ENCODE results near the gene FHOD3. TPM values are rescaled to one million over a fixed set of nuclear protein-coding genes. Genes with fewer than 3 reads are reported as not detected.

FHOD3 gene
- total RNA-seq, 1 experiment from 2014 or later = 22.7 TPM

DNA sequence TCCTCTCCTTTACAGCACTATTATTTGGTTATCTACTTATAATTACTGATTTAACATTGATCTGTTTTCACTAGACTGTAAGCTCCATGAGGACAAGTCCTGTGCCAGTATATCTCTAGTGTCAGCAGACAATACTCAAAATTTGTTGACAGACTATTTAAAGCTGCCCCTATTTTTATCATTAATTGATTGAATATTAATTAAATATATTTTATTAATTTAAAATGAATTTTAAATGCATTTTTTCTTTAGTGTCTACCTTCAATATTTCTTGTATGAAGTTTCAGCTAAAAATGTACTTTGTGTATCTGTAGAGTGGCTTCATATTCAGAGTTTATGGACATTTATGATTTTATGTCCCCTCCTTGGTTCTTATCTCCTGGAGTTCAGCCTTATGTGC lies 26.4 kb upstream of the FHOD3 start:
- Histone ChIP-seq H3K9me3 (ENCODE audit: control insufficient read depth, insufficient read depth, low read depth, low read length) (no peaks in the 10 kb centered on the region), H3K36me3 (ENCODE audit: control insufficient read depth, insufficient read depth, low read length) (no peaks in the 10 kb centered on the region), H3K27ac (ENCODE audit: low read length) (no peak overlapping the region), H3K4me1 (ENCODE audit: control insufficient read depth, insufficient read depth, low read length) (no peaks in the 10 kb centered on the region), H3K4me3 (ENCODE audit: low read depth in 2 of 2, low read length in 2 of 2) (no peak overlapping the region), H3K27me3 (ENCODE audit: control insufficient read depth, insufficient read depth, low read length) (no peaks in the 10 kb centered on the region)
- ATAC-seq (no peak), DNase-seq (ENCODE audit: low read depth, low spot score) (no peak)
- no TSS peak for BruUV-seq (replicated peaks)
- POLR2A ChIA-PET = no interaction called here
- CTCF ChIA-PET = no interaction called here
- intact Hi-C loops (cut with micrococcal nuclease; ENCODE audit: unreplicated experiment) = no loop called here
- in situ Hi-C loops (cut with HindIII; ENCODE audit: low pct_unique_long_range_greater_than_20kb, low sequenced_read_pairs) = no loop called here
- TF ChIP-seq SIN3A (IDR thresholded peaks at IDR 0.05; ENCODE audit: borderline replicate concordance, insufficient read depth, low read depth, low read length) (no peak), TCF7L2 (IDR thresholded peaks at IDR 0.05; ENCODE audit: low read depth, low read length) (no peak), POLR2AphosphoS5 (IDR thresholded peaks at IDR 0.05; ENCODE audit: low read depth, low read length) (no peak)
- TF ChIP-seq, protein P1, sequence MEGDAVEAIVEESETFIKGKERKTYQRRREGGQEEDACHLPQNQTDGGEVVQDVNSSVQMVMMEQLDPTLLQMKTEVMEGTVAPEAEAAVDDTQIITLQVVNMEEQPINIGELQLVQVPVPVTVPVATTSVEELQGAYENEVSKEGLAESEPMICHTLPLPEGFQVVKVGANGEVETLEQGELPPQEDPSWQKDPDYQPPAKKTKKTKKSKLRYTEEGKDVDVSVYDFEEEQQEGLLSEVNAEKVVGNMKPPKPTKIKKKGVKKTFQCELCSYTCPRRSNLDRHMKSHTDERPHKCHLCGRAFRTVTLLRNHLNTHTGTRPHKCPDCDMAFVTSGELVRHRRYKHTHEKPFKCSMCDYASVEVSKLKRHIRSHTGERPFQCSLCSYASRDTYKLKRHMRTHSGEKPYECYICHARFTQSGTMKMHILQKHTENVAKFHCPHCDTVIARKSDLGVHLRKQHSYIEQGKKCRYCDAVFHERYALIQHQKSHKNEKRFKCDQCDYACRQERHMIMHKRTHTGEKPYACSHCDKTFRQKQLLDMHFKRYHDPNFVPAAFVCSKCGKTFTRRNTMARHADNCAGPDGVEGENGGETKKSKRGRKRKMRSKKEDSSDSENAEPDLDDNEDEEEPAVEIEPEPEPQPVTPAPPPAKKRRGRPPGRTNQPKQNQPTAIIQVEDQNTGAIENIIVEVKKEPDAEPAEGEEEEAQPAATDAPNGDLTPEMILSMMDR (IDR thresholded peaks at IDR 0.05) = no peak
- TF ChIP-seq, protein P2, sequence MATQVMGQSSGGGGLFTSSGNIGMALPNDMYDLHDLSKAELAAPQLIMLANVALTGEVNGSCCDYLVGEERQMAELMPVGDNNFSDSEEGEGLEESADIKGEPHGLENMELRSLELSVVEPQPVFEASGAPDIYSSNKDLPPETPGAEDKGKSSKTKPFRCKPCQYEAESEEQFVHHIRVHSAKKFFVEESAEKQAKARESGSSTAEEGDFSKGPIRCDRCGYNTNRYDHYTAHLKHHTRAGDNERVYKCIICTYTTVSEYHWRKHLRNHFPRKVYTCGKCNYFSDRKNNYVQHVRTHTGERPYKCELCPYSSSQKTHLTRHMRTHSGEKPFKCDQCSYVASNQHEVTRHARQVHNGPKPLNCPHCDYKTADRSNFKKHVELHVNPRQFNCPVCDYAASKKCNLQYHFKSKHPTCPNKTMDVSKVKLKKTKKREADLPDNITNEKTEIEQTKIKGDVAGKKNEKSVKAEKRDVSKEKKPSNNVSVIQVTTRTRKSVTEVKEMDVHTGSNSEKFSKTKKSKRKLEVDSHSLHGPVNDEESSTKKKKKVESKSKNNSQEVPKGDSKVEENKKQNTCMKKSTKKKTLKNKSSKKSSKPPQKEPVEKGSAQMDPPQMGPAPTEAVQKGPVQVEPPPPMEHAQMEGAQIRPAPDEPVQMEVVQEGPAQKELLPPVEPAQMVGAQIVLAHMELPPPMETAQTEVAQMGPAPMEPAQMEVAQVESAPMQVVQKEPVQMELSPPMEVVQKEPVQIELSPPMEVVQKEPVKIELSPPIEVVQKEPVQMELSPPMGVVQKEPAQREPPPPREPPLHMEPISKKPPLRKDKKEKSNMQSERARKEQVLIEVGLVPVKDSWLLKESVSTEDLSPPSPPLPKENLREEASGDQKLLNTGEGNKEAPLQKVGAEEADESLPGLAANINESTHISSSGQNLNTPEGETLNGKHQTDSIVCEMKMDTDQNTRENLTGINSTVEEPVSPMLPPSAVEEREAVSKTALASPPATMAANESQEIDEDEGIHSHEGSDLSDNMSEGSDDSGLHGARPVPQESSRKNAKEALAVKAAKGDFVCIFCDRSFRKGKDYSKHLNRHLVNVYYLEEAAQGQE (IDR thresholded peaks at IDR 0.05; ENCODE audit: insufficient read depth in 1 of 2, low read depth in 2 of 2, low read length in 1 of 2) = no peak

DNA sequence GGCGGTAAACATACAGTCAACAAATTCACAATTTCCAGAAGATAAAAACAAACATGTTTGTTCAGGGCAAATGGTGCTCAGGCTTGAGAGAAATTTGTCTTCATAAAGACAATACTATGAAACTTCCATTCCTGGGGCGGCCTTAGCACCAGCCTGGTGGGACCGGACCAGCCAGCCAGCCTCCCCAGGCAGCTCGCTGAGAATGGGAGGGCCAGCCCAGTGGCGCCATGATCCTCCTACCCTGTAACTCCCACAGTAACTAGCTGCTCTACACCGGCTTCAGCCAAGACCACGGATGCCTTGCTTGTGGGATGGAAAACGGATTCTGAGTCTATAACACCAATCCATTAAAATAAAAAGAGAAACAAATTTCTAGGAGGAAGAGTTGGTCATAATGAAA lies 24.2 kb upstream of the FHOD3 start:
- ATAC-seq (no peak), DNase-seq (ENCODE audit: low read depth, low spot score) (no peak)
- ChIA-PET CTCF (no interaction called here), POLR2A (no interaction called here)
- in situ Hi-C loops (cut with HindIII; ENCODE audit: low pct_unique_long_range_greater_than_20kb, low sequenced_read_pairs) (no loop called here), intact Hi-C loops (cut with micrococcal nuclease; ENCODE audit: unreplicated experiment) (no loop called here)
- no peaks in the 10 kb centered on the region for H3K36me3 ChIP-seq (ENCODE audit: control insufficient read depth, insufficient read depth, low read length)
- no peak overlapping the region for H3K27ac ChIP-seq (ENCODE audit: low read length)
- TF ChIP-seq TCF7L2 (IDR thresholded peaks at IDR 0.05; ENCODE audit: low read depth, low read length) = no peak
- TF ChIP-seq, protein P2 (IDR thresholded peaks at IDR 0.05; ENCODE audit: insufficient read depth in 1 of 2, low read depth in 2 of 2, low read length in 1 of 2) = no peak
- no peak for TF ChIP-seq SIN3A (IDR thresholded peaks at IDR 0.05; ENCODE audit: borderline replicate concordance, insufficient read depth, low read depth, low read length)
- TF ChIP-seq, protein P1 (IDR thresholded peaks at IDR 0.05) = no peak
- no peak for TF ChIP-seq POLR2AphosphoS5 (IDR thresholded peaks at IDR 0.05; ENCODE audit: low read depth, low read length)
- no peaks in the 10 kb centered on the region for H3K9me3 ChIP-seq (ENCODE audit: control insufficient read depth, insufficient read depth, low read depth, low read length)
- no TSS peak for BruUV-seq (replicated peaks)
- H3K27me3 ChIP-seq (ENCODE audit: control insufficient read depth, insufficient read depth, low read length) = no peaks in the 10 kb centered on the region
- H3K4me3 ChIP-seq (ENCODE audit: low read depth in 2 of 2, low read length in 2 of 2) = no peak overlapping the region
- H3K4me1 ChIP-seq (ENCODE audit: control insufficient read depth, insufficient read depth, low read length) = no peaks in the 10 kb centered on the region

All from Panc1 (cell line).